Stimulated activated CD8-positive, alpha-beta memory T cell treated with anti-CD3 and anti-CD28 coated beads, Interleukin-15, amount 100 ng/mL, for 1 hour (primary cell): ENCODE measurements around the gene PDIA5.

Source experiments
- DNase-seq: peaks from one replicate; pipeline ENCODE4 v3.0.0-alpha.2; 2020; ENCODE audit warnings: low read depth

Gene PDIA5

GRCh38 chr3:123071581-123071980 lies 4.8 kb downstream of the PDIA5 start:
- DNase-seq: no peak

GRCh38 chr3:123072152-123072551 lies 5.3 kb downstream of the PDIA5 start:
- DNase-seq: no peak

- no peak for DNase-seq
Observed at GRCh38 chr3:123072564-123072963, 5.7 kb downstream of the PDIA5 start.

GRCh38 chr3:123075359-123075758 lies 8.5 kb downstream of the PDIA5 start:
- DNase-seq: no peak

- no peak for DNase-seq
Observed at GRCh38 chr3:123076112-123076495, 9.3 kb downstream of the PDIA5 start.

GRCh38 chr3:123076496-123077418 lies 9.9 kb downstream of the PDIA5 start:
- DNase-seq: no peak

GRCh38 chr3:123078101-123078500 lies 11.3 kb downstream of the PDIA5 start:
- no peak for DNase-seq

- DNase-seq: no peak
Observed at GRCh38 chr3:123080864-123081562, 14.2 kb downstream of the PDIA5 start.

GRCh38 chr3:123081718-123082369 lies 15.0 kb downstream of the PDIA5 start:
- DNase-seq: no peak

GRCh38 chr3:123082370-123083065 lies 15.7 kb downstream of the PDIA5 start:
- DNase-seq: no peak

GRCh38 chr3:123083383-123084124 lies 16.7 kb downstream of the PDIA5 start:
- DNase-seq: no peak

GRCh38 chr3:123084192-123084591 lies 17.4 kb downstream of the PDIA5 start:
- no peak for DNase-seq

- DNase-seq: no peak
Observed at GRCh38 chr3:123084738-123085237, 18.0 kb downstream of the PDIA5 start.

- DNase-seq: no peak
Observed at GRCh38 chr3:123085293-123085931, 18.6 kb downstream of the PDIA5 start.

- DNase-seq: no peak
Observed at GRCh38 chr3:123085932-123086627, 19.3 kb downstream of the PDIA5 start.

- DNase-seq: no peak
Observed at GRCh38 chr3:123088387-123088786, 21.6 kb downstream of the PDIA5 start.

- DNase-seq: no peak
Observed at GRCh38 chr3:123089611-123090331, 22.9 kb downstream of the PDIA5 start.

GRCh38 chr3:123090728-123091531 lies 24.1 kb downstream of the PDIA5 start:
- no peak for DNase-seq

- DNase-seq: no peak
Observed at GRCh38 chr3:123092243-123092642, 25.4 kb downstream of the PDIA5 start.
